Stimulated activated CD8-positive, alpha-beta memory T cell treated with anti-CD3 and anti-CD28 coated beads, Interleukin-12 subunit alpha, Interleukin-12 subunit beta, amount 100 ng/mL, for 4 hours (primary cell): ENCODE measurements around the gene LSM12.
A peak's percentile ranks its signal among the peaks of the same experiment; 100 is the strongest.

Experiments
- DNase-seq: peaks from one replicate; pipeline ENCODE4 v3.0.0-alpha.2; 2020; ENCODE audit warnings: low read depth

LSM12 gene

GRCh38 chr17:44095647-44096496 lies 29.4 kb upstream of the LSM12 start:
- DNase-seq, result no peak

DNA sequence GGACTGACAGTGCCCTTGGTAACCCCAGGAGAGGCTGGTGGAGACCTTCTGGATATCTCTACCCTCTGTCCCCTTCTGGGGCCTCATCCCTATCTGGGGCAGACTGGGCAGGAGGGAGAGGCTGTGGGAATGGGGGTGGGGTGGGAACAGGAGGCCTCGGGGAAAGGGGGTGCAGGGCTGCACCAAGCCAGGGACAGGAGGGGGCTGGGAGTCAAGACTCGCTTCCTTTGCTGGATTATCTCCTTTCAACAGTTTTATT lies 28.8 kb upstream of the LSM12 start:
- DNase-seq, result no peak

DNA sequence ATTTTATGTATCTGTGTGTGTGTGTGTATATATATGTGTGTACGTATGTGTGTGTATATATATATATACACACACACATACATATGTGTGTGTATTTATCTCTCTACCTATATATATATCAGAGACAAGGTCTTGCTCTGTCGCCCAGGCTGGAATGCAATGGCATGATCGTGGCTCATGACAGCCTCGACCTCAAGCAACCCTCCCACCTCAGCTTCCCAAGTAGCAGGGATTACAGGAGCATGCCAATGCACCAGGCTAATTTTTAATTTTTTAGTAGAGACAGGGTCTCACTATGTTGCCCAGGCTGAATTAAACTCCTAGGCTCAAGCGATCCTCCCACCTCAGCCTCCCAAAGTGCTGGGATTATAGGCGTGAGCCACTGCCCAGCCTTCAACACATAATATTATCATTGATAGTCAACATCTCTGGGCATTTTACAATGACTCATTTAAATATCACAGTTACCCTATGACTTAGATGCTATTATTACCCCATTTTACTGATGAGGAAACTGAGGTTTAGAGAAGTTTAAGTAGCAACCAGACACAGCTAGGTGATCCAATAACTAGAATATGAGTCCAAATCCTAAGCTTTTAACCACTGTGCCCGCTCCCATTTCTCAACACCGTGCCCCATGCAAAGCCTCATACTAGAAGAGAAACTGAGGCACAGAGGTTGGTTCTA lies 28.4 kb upstream of the LSM12 start:
- no peak for DNase-seq

DNA sequence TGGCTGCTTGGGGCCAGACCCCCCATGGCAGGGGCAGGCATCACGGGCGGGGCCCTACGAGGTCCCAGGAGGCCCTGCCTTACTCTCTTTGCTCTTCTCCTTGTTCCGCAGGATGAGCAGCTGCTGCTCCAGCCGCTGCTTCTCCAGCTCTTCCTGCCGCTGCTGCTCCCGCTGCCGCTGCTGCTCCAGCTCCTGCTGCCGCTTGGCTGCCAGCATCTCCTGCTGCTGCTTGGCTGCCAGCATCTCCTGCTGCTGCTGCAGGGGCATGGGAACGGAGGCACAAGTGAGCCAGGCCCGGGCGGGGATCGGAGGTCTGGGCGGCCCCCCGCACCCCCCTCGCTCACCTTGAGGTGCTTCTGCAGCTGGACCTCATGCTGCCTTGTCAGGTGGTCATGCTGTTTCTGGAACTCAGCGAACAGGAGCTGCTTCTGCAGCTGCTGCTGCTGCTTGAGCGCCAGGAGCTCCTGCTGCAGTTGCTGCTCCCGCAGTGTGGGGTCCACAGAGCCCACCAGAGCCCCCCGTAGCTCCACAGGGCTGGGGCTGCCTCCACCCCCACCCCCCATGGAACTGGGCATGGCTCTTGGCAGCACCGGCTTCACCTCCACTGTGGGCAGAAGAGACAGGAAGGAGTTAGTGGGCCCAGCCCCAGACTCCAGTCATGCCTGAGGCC lies 26.9 kb upstream of the LSM12 start:
- DNase-seq, result no peak

GRCh38 chr17:44092051-44092450 lies 25.6 kb upstream of the LSM12 start:
- no peak for DNase-seq

GRCh38 chr17:44091200-44091997 lies 24.9 kb upstream of the LSM12 start:
- DNase-seq, result no peak

- DNase-seq, result no peak
Measured at GRCh38 chr17:44088254-44088653, 21.8 kb upstream of the LSM12 start.

- DNase-seq, result no peak
Measured at GRCh38 chr17:44087319-44087718, 20.8 kb upstream of the LSM12 start.

GRCh38 chr17:44086364-44087311 lies 20.2 kb upstream of the LSM12 start:
- peak; percentile 53 for DNase-seq

DNA sequence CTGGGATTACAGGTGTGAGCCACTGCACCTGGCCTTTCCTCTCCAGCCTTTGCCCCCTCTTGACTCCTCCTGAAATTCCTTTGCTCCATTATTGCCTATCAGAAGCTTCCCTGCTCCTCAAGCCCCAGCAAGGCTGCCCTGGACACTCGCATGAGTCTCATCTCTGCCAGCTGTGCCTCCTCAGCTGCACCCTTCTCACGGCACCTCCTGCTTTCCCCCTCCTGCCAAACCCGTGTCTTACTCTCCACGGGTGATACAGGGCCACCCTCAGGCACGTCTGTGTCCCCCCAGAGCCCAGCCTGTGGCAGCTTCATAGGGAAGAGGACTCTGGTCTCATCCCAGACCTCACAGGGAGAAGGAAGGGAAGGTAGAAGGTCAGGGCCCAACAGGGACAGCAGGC lies 19.4 kb upstream of the LSM12 start:
- DNase-seq, result no peak

GRCh38 chr17:44084921-44085320 lies 18.4 kb upstream of the LSM12 start:
- no peak for DNase-seq

- no peak for DNase-seq
Measured at GRCh38 chr17:44084131-44084538, 17.7 kb upstream of the LSM12 start.

GRCh38 chr17:44083250-44083849 lies 16.9 kb upstream of the LSM12 start:
- no peak for DNase-seq

DNA sequence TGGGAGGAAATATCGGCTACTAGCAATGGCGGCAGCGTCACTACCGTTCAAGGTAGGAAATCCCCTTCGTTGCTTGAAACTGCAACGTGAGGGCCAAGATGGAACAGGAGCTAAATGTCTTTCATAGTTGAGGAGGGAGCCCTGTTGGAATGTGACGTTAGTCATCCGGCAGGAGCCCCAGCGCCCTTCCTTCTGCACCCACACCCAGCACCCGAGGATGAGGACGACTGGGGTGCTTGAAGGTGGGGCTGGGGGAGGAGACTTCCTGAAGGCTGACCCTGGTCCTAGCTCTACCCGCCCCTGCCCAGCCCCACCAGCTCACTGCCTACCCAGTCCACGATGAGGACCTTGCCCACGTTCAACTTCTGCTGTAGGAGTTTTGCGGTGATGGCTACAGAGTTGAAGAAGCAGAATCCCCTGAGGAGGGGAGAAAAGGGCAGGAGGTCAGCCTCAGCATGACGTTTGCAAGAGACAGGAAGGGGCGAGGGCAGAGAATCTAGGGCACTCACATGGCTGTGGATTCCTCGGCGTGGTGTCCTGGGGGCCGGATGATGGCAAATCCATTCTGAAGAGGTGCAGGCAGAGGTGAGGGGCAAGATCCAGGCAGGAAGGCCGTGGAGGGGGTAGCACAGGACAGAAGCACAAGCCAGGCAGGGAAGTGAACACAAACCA lies 15.9 kb upstream of the LSM12 start:
- no peak for DNase-seq

DNA sequence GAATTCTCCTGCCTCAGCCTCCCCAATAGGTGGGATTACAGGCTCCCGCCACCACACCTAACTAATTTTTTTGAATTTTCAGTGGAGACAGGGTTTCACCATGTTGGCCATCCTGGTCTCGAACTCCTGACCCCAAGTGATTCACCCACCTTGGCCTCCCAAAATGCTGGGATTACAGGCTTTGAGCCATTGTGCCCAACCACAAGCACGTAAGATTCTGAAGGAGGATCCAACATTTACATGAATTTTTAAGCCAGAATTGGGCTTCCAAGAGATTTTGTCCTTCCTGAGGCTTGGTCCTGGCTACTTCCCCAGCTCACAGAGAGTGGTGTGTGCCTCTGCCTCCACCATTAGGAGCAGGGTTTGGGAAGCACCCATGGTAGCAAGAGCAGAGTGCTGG lies 15.2 kb upstream of the LSM12 start:
- DNase-seq, result no peak

DNA sequence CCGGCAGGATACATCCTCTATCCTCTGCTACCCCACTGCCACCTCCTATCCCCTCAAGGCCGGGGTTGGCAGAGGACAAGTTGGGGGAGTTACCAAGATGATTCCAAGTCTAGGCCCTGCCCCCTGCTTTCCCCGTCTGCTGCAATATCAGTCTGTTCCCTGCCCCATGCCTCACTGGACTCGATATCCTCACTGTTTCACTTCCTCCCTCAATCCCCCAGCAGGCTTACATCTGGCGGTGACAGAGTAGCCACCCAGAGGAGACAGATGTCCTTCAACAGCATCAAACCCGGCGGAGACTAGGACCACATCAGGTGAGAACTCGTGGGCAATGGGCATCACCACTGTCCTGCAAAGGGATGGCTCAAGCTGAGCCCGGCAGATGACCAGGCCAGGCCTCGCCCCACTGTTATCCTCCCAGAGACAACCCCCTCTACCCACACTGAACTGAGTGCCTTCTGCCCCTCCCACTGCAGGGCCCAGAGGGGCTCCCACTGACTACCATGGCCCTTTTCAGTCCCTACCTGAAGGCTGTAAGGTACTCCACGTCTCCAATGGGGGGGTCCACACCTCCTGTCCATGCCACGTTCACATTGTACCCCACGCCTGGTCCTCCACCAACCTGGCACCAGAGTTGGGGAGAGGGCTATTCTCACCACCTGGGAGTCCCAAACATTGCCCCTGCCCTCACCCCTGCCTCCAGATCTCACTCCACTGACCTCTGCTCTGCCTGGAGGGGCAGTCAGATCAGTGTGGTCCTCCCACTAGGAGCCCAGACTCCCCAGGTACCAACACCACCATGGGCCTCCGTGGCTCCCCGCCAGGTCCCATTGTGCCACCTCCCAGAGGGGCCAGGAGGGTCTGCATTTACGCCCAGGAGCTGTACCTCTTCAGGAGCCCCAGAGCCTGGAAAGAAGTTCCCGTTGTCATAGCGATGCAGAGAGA lies 13.7 kb upstream of the LSM12 start:
- no peak for DNase-seq

- DNase-seq, result no peak
Measured at GRCh38 chr17:44078412-44078811, 11.9 kb upstream of the LSM12 start.

- DNase-seq, result no peak
Measured at GRCh38 chr17:44077595-44077909, 11.1 kb upstream of the LSM12 start.
